Measurements from ENCODE around the gene KSR1.

KSR1 gene

GRCh38 chr17:27475981-27476895, 20.0 kb downstream of the KSR1 start (continued):
- TF ChIP-seq TSHZ2 (CRISPR knock-in tag; IDR thresholded peaks at IDR 0.05) (no peak), BACH2 (CRISPR knock-in tag; IDR thresholded peaks at IDR 0.05; ENCODE audit: borderline replicate concordance) (no peak), ZNF8 (CRISPR knock-in tag; IDR thresholded peaks at IDR 0.05) (no peak)

- ATAC-seq = no peak
- TF ChIP-seq ZC3H10 (CRISPR knock-in tag; IDR thresholded peaks at IDR 0.05) (no peak), TOX (CRISPR knock-in tag; IDR thresholded peaks at IDR 0.05; ENCODE audit: borderline replicate concordance) (no peak), ZFP30 (CRISPR knock-in tag; IDR thresholded peaks at IDR 0.05) (no peak), ARNTL (CRISPR knock-in tag; IDR thresholded peaks at IDR 0.05; ENCODE audit: borderline replicate concordance, low read depth) (no peak), ZFP3 (CRISPR knock-in tag; IDR thresholded peaks at IDR 0.05) (no peak), ESRRG (CRISPR knock-in tag; IDR thresholded peaks at IDR 0.05) (no peak), TSHZ2 (CRISPR knock-in tag; IDR thresholded peaks at IDR 0.05) (no peak), SNAI2 (CRISPR knock-in tag; IDR thresholded peaks at IDR 0.05) (no peak), POU6F1 (CRISPR knock-in tag; IDR thresholded peaks at IDR 0.05; ENCODE audit: borderline replicate concordance, low read depth) (no peak), ZNF70 (CRISPR knock-in tag; IDR thresholded peaks at IDR 0.05) (no peak), PPARA (CRISPR knock-in tag; IDR thresholded peaks at IDR 0.05; ENCODE audit: borderline replicate concordance) (no peak), ZNF565 (CRISPR knock-in tag; conservative IDR thresholded peaks at IDR 0.05; ENCODE audit: low read depth) (no peak), OSR1 (CRISPR knock-in tag; IDR thresholded peaks at IDR 0.05) (no peak), CREB5 (CRISPR knock-in tag; IDR thresholded peaks at IDR 0.05; ENCODE audit: low read depth) (no peak)
Observed at GRCh38 chr17:27477050-27477888, 21.0 kb downstream of the KSR1 start.

- ATAC-seq = no peak
- TF ChIP-seq CREB5 (CRISPR knock-in tag; IDR thresholded peaks at IDR 0.05; ENCODE audit: low read depth) (no peak), ZC3H10 (CRISPR knock-in tag; IDR thresholded peaks at IDR 0.05) (no peak), ESRRG (CRISPR knock-in tag; IDR thresholded peaks at IDR 0.05) (no peak), OSR1 (CRISPR knock-in tag; IDR thresholded peaks at IDR 0.05) (no peak), TOX (CRISPR knock-in tag; IDR thresholded peaks at IDR 0.05; ENCODE audit: borderline replicate concordance) (no peak), BACH2 (CRISPR knock-in tag; IDR thresholded peaks at IDR 0.05; ENCODE audit: borderline replicate concordance) (no peak), ZNF70 (CRISPR knock-in tag; IDR thresholded peaks at IDR 0.05) (no peak), PATZ1 (CRISPR knock-in tag; IDR thresholded peaks at IDR 0.05; ENCODE audit: borderline replicate concordance) (no peak), GLIS3 (CRISPR knock-in tag; IDR thresholded peaks at IDR 0.05) (no peak), POU6F1 (CRISPR knock-in tag; IDR thresholded peaks at IDR 0.05; ENCODE audit: borderline replicate concordance, low read depth) (no peak), ZNF565 (CRISPR knock-in tag; conservative IDR thresholded peaks at IDR 0.05; ENCODE audit: low read depth) (no peak), ZFP30 (CRISPR knock-in tag; IDR thresholded peaks at IDR 0.05) (no peak), TCF4 (CRISPR knock-in tag; IDR thresholded peaks at IDR 0.05; ENCODE audit: borderline replicate concordance) (no peak)
Observed at GRCh38 chr17:27477971-27478684, 21.9 kb downstream of the KSR1 start.

Measured in SK-N-SH treated with all-trans-retinoic acid at 6 μM for 48 hours (cell line).